ENCODE measurements around the gene GBGT1.

GBGT1 gene

DNA sequence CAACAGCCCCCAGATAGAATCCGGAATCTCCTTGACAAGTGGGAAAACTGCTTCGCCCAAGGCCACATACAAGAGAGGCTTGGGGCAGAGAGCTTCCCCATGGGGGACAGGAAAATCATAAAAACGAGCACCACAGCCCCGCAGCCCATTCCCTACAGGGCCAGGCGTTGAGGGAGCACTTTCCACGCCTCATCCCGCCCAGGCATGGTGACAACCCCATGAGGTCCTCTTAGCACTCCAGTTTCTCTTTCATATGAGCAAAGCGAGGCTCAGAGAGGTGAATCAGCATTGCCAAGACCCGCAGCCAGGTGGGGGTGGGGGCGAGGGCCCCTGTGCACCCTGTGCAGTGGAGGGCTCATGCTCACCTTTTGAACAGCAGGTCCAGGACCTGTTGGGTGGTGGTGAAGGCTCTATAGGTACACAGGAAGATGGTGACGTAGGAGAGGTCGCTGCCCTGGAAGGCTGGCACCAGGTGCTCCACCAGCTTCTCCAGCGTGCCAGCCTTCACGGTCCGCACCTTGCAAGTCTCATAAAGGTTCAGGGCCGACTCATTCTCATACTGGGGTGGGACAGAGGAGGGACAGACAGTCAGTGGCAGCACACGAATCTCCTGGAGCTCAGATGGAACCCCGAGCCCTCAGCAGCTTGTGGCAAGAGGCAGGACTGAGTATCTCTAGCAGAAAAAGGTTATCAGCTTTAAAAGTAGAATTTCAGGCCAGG lies 53.6 kb downstream of the GBGT1 start:
- DNase-seq (ENCODE audit: extremely low spot score): no peak
- CTCF ChIA-PET: interaction anchor here (1.0 to 20.8 kb wide), 4 partner anchors 37 to 88 kb away, joined by 3 to 473 read pairs (median 12); no protein-coding TSS in a partner anchor
- POLR2A ChIA-PET: no interaction called here
- TF ChIP-seq, protein P1, sequence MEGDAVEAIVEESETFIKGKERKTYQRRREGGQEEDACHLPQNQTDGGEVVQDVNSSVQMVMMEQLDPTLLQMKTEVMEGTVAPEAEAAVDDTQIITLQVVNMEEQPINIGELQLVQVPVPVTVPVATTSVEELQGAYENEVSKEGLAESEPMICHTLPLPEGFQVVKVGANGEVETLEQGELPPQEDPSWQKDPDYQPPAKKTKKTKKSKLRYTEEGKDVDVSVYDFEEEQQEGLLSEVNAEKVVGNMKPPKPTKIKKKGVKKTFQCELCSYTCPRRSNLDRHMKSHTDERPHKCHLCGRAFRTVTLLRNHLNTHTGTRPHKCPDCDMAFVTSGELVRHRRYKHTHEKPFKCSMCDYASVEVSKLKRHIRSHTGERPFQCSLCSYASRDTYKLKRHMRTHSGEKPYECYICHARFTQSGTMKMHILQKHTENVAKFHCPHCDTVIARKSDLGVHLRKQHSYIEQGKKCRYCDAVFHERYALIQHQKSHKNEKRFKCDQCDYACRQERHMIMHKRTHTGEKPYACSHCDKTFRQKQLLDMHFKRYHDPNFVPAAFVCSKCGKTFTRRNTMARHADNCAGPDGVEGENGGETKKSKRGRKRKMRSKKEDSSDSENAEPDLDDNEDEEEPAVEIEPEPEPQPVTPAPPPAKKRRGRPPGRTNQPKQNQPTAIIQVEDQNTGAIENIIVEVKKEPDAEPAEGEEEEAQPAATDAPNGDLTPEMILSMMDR (IDR thresholded peaks at IDR 0.05; ENCODE audit: control extremely low read depth, extremely low read depth, low read depth, missing control alignments): no peak

DNA sequence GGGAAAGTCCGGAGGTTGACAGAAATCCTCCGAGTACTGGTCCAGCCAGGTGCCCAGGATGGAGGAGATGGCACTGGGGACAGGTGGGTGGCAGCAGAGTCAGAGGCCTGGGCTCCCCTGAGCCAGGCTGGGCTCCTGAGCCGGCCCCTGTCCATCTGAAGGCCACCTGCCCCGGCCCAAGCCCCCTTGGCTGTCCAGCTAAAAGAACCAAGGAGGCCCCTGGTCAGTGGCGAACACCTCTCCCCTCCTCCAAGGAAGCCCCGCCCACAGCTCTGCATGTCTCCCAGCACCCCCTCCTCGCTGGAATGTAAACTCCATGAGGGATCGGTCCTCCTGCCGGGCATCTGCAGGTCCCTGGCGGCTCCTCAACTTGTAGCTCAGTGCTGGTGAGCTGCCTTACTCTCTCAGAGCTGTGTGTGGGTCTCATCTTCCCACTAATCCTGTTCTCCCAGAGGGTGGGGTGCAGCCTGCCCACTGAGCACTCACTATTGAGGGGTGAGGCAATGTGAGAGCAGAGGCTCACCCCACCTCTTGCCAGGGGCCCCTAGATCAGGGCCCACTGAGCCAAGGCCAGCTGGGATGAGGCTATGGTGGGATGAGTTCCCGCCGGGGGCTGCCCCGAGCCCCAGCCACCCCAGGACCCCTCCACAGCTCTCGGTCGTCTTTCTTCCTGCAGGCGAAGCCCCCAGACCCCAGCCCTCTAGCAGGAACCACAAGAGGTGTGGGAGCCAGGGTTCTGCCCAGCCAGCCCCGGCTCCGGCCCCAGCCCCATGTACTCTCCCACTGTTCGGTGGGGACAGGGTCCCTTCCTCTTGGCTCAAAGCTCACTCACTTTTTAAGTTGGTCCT lies 54.7 kb downstream of the GBGT1 start:
- DNase-seq (ENCODE audit: extremely low spot score): no peak
- ChIA-PET CTCF (interaction anchor here (1.0 to 20.8 kb wide), 9 partner anchors 10 to 86 kb away, joined by 3 to 473 read pairs (median 4); no protein-coding TSS in a partner anchor), POLR2A (no interaction called here)
- TF ChIP-seq, protein P1 (IDR thresholded peaks at IDR 0.05; ENCODE audit: control extremely low read depth, extremely low read depth, low read depth, missing control alignments): no peak

DNA sequence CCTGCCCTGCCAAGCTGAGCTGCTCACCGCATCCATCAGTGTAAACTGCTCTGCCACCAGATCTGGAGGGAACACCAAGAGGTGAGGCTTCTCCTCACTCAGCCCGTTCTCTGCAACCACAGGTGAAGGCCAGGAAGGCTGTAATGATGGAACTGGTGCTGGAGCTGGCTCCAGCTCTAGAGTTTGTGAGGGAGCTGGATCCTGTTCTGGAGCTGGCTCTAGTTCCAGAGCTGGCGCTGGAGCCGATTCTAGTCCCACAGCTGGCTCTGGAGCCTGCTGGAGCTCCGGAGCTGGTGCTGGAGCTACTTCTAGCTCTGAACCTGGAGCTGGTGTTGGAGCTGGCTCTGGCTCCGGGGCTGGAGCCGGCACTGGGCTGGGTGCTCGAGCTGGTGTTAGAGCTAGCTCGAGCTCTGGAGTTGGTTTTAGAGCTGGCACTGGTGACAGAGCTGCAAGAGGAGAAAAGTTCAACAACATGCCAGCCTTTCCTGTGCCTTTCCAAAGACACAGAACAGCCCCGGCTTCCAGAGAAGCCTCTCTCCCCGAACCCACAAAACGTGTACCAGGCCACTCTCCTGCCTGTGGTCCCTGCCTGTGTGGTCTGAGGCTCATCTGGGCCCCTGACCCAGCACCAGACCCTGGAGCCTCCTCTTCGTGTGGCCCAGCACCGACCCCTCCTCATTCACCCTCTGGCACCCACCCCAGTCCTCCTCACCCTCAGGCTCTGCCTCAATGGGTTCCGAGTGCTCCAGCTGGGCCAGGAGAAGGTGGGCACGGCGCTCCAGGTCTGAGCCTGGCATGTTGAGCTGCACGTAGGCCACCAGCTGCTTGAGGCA lies 55.5 kb downstream of the GBGT1 start:
- CTCF ChIA-PET: interaction anchor here (1.0 to 20.8 kb wide), 9 partner anchors 11 to 86 kb away, joined by 3 to 473 read pairs (median 5); no protein-coding TSS in a partner anchor
- no peak for DNase-seq (ENCODE audit: extremely low spot score)
- POLR2A ChIA-PET: no interaction called here
- TF ChIP-seq, protein P1 (IDR thresholded peaks at IDR 0.05; ENCODE audit: control extremely low read depth, extremely low read depth, low read depth, missing control alignments): no peak

DNA sequence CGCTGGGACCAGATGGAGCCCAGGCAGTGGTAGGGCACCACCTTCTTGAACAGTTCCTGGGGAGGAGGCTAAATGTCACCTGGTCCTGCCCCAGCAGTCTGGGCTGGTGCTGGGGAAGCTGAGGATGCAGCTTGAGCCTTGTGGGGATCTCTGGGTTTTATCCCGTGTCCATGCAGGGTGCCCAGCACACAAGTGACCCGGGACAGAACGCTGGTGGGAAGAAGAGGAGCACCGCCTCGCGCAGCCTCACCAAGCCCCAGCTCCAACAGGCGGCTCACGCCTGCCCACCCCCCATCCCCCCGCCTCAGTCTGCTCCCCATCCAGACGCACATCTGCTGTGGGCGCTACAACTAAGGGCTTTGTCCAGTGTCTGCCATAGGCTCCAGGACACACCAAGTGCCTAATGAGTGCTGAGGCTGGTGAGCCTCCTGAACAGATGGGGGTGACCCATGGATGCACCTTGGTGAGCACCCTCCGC lies 56.4 kb downstream of the GBGT1 start:
- CTCF ChIA-PET: interaction anchor here (1.4 to 20.8 kb wide), 7 partner anchors 12 to 85 kb away, joined by 4 to 473 read pairs (median 8); no protein-coding TSS in a partner anchor
- POLR2A ChIA-PET: interaction anchor here (1.0 kb wide), 1 partner anchor 10 kb away, joined by 3 read pairs; no protein-coding TSS in a partner anchor
- TF ChIP-seq, protein P1 (IDR thresholded peaks at IDR 0.05; ENCODE audit: control extremely low read depth, extremely low read depth, low read depth, missing control alignments): no peak
- no peak for DNase-seq (ENCODE audit: extremely low spot score)

DNA sequence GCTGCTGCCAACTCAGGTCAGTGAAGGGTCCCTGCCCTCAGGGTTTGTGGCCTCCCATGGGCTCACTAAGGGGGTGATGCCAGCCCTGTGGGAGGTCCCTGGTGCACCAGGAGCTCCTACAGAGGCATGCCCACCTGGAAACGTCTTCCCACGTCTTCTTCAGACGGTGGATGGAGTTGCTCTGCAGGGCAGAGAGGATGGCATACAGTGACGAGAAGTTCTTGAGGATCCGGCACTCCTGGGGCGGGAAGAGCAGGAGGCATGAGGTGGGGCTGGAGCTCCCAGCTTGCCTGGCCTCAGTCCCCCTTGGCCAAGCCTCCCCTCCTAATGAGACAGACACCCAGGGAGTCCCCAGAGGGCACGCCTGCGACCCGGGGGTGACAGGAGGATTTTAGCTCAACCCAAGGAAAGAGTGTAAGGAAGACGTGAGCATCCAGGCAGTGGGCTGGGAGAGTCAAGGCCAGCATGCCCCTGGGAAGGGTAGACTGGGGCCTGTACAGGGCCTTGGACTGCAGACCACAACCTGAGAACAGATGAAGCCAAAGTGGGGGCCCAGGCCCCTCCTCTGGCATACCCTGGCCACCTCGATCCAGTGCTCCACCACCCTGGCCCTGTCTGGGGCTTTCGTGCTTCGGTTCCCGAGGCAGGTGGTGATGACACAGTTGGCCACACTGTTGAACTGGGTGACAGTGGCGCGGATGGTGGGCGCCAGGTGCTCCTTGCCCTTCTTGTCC lies 57.0 kb downstream of the GBGT1 start:
- CTCF ChIA-PET: interaction anchor here (1.0 to 20.8 kb wide), 6 partner anchors 8 to 84 kb away, joined by 3 to 473 read pairs (median 6); no protein-coding TSS in a partner anchor
- no peak for DNase-seq (ENCODE audit: extremely low spot score)
- TF ChIP-seq, protein P1 (IDR thresholded peaks at IDR 0.05; ENCODE audit: control extremely low read depth, extremely low read depth, low read depth, missing control alignments): no peak
- POLR2A ChIA-PET: interaction anchor here (0.9 to 1.0 kb wide), 2 partner anchors 11 to 76 kb away, joined by 3 read pairs; partner anchors contain the start of gene GTF3C5
